ENCODE measurements around the gene NFYB.

DNA sequence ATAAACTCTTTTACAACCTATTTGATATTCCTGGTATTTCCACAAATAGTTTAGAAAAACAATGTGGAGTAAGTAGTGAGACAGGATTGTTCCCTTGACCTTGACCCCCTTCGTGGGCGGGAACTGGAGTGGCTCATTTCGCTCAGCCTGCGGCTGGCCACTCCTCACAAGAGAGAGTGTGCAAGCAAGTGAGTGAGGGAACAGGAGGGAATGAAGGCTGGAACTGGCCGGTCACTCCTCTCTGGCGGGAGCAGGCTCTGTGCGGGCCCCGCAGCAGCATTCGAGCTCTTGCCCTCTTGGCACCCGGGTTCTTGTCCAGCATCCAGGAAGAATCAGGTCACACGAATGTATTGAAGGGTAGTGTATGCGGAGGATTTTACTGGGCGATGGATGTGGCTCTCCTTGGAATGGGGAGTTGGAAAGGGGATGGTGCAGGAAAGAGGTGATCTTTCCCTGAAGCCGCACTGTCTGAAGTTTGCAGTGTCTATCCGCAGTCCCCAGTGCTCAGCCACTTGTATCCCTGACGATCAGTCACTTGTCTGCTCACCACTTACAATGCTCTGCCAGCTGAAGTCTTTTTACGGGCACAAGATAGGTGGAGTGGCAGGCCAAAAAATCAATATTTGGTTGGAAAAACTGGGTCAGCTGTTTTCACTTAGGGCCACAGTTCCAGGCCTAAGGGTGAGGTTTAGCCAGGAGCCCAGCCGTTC is 49.6 kb upstream of the NFYB start:
- TF ChIP-seq, protein P1, sequence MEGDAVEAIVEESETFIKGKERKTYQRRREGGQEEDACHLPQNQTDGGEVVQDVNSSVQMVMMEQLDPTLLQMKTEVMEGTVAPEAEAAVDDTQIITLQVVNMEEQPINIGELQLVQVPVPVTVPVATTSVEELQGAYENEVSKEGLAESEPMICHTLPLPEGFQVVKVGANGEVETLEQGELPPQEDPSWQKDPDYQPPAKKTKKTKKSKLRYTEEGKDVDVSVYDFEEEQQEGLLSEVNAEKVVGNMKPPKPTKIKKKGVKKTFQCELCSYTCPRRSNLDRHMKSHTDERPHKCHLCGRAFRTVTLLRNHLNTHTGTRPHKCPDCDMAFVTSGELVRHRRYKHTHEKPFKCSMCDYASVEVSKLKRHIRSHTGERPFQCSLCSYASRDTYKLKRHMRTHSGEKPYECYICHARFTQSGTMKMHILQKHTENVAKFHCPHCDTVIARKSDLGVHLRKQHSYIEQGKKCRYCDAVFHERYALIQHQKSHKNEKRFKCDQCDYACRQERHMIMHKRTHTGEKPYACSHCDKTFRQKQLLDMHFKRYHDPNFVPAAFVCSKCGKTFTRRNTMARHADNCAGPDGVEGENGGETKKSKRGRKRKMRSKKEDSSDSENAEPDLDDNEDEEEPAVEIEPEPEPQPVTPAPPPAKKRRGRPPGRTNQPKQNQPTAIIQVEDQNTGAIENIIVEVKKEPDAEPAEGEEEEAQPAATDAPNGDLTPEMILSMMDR (conservative IDR thresholded peaks at IDR 0.05; ENCODE audit: low read depth, low read length): no peak
- TF ChIP-seq EZH2 (IDR thresholded peaks at IDR 0.05; ENCODE audit: borderline replicate concordance, low read depth, low read length, poor library complexity, severe bottlenecking): no peak
